Measurements from ENCODE around the gene SMURF2.

- TF ChIP-seq CTCF (IDR thresholded peaks at IDR 0.05; ENCODE audit: poor library complexity) (no peak), EZH2 (IDR thresholded peaks at IDR 0.05; ENCODE audit: borderline replicate concordance) (no peak), EZH2phosphoT487 (IDR thresholded peaks at IDR 0.05; ENCODE audit: low read depth, severe bottlenecking, unreplicated experiment) (no peak)
These were observed 146.7 kb downstream of the SMURF2 start for GRCh38 chr17:64515419-64515818.

All from hepatocyte (in vitro differentiated cells).